HG03039 (cell line): ENCODE measurements around the gene TAF3.

Experiments
- ATAC-seq: cut with Tn5 transposase; IDR thresholded peaks from one replicate; pipeline ENCODE4 v1.9.1; 2021; ENCODE audit warnings: mild to moderate bottlenecking, moderate library complexity; ENCODE audit not compliant: unreplicated experiment

Gene TAF3

DNA sequence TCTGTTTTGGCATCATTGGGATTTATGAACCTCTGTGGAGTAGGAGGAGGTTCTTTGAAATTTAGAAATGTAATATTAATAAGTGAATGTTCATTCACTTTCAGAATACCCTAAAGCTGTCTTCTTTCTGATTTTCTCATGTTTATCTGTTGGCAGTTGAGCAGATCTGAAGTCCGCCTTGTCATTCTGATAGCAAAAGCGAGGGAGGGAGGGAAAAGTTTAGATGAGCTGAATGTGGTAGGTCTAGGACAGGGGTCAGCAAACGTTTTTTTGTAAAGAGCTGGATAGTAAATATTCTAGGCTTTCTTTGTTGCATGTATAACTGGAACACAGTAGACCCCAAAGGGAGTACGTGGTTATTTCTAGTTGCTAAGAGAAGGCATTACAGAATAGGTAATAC, 141.8 kb downstream of the TAF3 start:
- no peak for ATAC-seq

DNA sequence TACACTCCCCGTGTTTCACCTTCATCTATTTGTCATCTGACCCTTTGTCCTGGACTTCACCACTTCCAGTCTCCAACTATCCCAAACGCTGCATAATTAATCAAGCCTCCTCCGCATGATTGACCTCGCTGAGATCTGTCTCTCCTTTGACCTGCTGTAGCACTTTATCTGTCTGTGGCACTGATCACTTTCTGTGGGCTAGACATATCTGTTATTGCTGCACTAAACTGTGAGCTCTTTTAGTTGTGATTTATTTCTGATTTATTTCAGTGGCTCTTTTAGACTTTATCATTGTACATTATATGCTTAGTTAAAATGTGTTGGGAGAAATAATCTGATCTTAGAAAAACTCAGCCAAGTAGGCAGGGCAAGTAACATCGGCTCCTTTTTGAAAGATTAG, 144.3 kb downstream of the TAF3 start:
- no peak for ATAC-seq

DNA sequence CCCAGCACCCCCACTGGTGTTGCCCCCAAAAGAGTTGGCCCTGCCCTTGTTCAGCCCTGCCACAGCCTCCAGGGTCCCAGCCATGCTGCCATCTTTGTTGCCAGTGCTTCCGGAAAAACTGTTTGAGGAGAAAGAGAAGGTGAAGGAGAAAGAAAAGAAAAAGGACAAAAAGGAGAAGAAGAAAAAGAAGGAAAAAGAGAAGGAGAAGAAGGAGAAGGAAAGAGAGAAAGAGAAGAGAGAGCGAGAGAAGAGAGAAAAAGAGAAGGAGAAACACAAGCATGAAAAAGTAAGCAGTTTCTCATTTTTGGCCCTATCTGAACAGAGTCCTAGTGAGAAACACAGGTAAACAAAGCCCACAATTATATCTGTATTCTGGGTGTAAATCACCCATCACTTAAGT, 147.2 kb downstream of the TAF3 start:
- ATAC-seq, result no peak

DNA sequence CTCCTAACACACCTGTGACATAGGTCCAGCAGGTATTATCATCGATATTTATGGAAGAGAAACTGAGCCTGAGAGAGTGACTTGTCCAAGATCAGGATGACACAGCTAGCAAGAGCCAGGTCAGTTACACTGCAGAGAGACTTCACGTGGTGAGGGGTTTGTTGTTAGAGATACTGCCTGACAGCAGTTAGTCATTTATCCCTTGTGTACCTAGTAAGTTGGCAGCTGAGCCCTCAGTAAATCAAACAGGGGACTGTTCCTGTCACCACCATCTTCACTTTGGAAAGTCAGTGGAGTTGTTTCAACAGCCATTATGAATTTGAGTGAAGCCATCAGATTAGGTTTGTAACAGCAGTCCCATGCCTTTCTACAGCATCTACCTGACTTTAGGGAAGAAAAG, 148.7 kb downstream of the TAF3 start:
- ATAC-seq, result no peak

DNA sequence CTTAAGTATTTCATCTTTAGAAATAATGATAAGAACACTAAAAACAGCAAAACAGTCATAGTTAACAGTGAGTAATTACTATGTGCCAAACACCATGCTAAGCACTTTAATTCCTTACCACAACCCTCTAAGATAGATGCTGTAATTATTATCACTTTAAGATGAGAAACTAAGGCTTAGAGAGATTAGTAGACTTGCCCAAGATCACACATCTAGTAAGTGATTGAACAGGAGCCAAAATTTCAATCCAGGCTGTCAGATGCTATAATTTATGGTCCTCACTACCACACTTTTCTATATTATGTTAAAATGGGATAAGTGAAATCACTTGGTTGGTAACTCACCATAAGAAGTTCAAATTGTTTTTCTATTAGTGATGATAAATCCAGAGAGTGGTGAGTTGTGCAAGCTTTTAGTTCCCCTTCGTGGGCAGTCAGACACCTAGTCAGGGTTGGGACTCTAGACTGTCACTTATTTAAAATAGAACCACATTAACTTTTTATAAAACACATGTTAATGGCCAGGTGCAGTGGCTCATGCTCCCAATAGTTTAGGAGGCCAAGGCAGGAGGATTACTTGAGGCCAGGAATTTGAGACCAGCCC, 150.3 kb downstream of the TAF3 start:
- no peak for ATAC-seq

DNA sequence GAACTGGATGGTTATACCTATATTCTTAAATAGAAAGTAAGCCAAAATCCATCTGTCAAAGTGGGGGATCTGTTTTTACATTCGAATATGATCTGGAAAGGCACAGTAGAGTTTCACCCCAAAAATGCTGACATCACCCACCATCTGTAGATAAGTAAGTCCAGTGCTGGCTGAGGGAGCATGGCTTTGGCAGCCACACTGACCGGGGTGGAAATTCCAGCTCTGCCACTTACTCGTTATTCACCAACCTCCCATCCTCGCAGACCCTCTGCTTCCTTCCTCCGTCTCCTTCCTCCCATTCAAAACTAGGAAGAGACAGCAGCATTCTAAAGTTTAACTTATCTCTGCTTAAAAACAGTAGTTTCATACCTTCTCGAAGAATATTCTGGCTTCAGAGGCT, 151.3 kb downstream of the TAF3 start:
- ATAC-seq, result no peak

DNA sequence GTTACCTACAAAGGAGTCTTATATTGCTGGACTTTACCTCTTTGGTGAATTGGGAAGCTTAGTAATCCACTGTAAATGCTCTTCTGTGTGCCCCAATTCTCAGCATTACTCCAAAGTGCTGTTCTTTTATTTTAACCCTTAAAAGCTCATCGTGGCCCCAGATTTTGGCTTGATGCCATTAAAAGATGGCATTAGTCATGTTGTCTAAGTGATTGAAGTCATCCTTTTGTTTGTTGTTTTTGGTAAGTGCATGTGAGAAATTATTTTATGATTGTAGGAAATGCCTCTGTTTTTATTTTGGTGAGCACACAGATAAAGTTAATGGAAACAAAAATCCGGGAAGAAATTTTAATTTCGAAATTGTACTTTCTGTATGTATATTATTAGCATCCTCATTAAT, 153.6 kb downstream of the TAF3 start:
- ATAC-seq, result no peak

DNA sequence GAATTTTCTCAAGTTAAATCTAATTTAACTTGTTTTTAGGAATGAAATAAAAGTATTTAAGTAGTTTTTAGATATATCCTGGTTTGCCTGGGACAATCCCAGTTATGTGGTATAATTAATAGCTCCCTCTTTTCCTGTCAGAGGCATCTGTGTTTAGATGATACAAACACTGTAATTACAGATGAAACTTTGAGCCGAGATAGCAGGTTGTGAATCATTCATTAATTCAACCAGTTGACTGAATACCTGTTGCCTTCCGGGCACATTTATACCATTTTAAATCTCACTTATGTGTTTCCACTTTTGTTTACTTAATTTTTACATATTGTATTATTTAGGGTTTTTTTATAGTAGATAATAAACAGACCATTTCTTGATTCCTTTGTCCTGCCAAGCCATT, 154.1 kb downstream of the TAF3 start:
- no peak for ATAC-seq

DNA sequence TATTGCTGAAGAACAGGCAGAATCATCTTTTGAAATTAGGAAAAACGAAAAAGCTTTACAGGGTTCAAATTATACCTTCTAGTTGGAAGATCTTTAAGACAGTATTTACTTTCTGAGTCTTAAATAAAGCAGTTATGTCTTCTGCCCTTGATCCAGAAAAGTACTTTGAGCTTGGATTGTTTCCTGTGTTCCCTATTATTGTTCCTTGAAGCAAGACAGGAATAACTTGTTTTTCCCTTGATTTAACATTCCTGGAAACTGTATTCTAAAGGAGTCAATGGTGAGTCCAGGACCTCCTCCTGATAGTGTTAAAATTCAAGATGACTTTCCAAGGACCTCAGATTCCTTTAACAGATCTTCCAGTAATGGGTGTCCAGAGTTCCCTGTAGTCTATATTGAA, 161.9 kb downstream of the TAF3 start:
- ATAC-seq, result no peak

DNA sequence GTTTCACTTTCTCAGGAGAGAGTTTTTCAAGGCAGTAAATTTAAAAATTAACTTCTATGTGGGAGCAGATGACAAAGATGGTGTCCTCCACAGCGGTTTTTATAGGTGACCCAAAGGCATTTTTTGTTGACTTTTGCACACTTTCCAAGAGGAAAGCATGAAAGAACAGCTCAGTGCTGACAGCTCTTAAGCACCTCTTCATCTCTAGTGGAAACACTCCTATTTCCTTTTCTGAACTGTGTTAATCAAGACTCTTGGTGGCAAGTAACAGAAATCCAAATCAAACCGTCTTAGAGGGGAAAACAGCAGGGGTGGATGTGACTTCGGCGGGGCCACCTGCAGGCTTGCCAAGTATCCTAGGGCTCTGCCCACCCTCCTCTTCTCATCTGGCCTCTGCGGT, 164.4 kb downstream of the TAF3 start:
- ATAC-seq, result no peak

DNA sequence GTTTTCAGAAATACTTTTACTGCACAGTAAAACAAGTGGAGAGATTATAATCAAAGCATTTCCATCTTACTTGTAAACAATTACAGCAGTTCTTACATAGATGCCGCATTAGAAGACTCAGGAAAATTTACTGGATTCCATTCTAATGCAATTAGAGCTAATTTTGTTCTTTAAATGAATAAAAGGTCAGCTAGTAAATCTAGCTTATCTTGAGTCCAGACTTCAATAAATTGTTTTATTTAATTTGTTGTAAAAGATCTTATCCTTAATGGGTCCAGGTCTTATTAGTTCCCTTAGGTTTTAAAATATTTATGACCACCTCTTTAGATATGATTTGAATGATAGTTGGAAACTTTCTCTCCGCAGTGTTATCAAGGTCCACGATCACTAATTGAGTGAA, 166.0 kb downstream of the TAF3 start:
- no peak for ATAC-seq

DNA sequence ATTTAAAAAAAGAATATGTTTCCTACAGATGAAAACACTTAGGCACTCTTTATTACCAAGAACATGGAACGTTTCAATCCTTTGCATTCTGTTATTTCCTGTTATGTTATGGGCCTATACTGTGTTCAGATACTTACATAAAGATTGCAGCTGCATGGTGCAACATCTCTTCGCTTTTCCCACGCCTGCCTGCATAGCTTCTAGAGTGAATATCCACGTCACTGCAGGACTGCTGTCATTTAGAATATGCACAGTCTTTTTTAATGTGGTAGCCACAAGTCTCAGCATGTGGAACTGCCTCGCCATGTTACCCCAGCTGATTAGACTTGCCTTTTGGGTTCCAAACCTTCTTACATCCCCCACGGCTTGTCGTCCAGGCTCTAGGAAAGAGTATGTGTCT, 166.6 kb downstream of the TAF3 start:
- no peak for ATAC-seq

DNA sequence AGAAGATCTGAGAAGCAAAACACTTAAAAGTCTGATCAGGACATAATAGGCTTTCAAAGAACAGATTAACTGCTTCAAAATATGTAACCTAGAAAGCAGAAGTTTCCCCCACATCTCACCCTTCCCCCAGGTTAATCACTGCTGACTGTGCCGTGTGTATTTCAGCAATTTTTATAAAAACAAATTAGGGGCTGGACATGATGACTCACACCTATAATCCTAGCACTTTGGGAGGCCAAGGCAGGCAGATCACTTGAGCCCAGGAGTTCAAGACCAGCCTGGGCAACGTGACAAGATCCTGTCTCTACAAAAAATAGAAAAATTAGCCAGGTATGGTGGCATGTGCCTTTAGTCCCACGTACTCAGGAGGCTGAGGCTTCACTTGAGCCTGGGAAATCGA, 168.5 kb downstream of the TAF3 start:
- ATAC-seq, result no peak

DNA sequence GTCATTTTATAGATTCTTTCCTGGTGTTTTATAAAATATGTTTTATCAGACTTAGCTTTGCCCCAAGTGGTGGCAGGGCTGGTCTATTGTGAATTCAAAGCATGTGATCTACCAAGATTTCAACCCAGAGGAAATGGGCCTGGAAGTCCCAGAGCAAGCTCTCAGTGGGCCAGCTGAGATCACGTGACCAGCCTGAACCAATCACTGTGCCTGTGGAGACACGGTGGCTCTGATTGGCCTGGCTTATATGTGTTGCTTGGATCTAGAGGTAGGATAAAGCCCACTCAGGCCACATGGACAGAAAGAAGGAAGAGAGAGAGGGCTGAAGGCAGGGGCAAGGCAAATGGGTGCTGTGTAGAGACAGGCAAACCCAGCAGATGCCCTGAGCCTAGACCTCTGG, 170.7 kb downstream of the TAF3 start:
- ATAC-seq, result no peak

DNA sequence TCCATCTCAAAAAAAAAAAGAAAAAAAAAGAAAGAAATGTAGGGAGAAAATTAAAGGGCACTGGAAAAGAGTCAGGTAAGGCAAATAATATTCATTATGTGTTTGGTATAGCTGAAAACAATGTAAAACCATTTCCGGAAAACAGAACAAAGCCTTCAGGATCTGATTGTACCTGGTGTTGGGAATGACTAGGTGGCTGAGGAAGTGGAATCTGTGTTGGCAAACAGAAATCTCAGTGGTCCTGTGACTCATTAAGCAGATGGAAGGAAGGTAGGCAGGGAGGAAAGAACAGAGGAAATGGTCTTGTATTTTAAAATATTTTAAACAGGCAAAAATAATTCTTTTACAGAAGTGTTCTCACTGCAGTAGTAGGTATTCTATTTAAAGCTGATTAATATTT, 180.5 kb downstream of the TAF3 start:
- no peak for ATAC-seq

DNA sequence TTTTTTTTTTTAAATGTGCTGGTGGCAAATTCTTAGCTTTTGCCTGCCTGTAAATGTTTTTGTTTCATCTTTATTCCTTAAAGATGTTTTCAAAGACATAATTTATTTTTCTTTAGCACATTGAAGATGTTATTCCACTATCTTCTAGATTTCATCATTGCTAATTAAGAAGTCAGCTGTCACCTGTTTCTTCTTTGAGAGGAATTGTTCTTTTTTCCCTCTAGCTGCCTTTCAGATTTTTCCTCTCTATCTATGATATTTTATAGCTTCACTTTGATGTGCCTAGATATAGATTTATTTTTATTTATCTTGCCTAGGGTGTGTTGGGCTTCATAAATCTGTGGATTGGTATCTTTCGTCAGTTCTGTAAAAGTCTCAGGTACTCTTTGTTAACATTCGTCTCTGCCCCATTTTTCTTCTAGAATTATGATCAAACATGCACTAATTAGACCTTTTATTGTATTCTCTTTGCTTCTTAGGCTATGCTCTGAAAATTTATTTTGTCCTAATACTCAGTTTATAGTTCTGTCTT, 186.2 kb downstream of the TAF3 start:
- no peak for ATAC-seq

DNA sequence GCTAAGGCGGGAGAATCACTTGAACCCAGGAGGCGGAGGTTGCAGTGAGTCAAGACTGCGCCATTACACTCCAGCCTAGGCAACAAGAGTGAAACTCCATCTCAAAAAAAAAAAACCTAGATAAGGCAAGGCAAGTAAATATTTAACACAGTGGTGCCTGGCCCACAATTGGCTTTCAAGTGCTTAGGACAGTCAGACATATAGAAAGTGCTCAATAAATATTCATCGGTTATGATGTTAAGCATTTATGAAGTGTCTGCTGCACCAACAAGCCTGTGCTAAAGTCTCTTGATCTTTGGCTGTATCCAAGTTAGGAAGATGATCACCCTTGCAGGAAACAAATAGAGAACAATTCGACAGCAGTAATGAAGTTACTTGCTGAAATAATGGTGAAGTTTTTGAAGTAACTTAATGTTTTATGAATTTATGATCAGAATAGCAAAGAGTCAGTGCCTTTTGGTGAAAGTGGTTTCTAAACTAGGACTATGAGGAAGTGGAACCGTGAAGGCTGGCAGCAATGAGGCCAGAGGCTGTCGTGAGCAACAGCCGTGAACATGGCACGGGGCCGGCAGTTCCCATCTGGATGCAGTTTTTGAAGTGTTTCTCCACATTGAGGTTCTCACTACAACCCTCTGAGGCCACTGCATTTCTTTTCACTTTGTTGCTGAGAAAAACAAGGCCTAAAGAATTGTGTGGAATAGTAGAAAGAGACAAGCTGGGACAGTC, 188.1 kb downstream of the TAF3 start:
- ATAC-seq, result no peak

DNA sequence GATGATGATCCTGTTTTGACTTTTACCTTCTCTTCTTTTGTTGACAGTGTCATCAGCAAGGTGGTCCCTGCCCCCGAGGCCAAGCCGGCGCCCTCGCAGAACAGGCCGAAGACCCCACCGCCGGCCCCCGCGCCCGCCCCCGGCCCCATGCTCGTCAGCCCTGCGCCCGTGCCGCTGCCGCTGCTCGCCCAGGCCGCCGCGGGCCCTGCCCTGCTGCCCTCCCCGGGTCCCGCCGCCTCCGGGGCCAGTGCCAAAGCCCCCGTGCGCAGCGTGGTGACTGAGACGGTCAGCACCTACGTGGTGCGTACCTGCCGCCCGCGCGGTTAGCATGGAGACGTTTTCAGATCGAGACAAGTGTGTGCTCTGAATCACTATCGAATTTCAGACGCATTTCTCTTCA, 190.7 kb downstream of the TAF3 start:
- no peak for ATAC-seq

DNA sequence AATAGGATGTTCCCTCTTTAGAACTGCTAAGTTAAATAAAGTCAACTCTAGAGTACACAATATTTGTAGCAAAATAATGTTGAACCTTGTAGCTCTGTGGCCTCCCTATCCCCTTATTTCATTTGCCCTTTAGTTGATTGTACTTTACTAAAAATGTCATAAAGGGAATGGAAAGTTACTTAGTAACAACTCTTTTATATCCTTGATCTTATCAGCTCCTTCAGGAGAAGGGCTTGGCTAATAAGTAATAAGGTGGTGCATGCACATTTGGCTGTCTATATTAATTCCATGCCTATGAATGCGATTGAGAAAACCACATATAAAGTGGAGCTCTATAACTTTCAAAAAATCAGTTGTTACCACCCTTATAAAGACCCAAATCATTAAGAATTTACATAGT, 194.7 kb downstream of the TAF3 start:
- no peak for ATAC-seq

DNA sequence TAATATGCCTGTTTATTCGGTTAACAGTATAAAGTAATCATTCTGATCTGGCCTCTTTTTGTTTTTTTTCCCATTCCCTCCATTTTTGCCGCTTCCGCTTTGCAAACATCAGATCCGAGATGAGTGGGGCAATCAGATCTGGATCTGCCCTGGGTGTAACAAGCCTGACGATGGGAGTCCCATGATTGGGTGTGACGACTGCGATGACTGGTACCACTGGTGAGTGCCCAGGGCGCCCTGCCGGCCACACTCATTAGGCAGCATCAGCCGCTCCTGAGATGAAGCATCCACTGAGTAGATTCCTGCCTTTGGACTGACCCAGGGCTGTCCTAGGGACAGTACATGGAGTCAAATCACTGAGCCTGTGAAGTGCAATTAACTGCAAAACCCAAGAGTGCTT, 195.3 kb downstream of the TAF3 start:
- ATAC-seq, result no peak

DNA sequence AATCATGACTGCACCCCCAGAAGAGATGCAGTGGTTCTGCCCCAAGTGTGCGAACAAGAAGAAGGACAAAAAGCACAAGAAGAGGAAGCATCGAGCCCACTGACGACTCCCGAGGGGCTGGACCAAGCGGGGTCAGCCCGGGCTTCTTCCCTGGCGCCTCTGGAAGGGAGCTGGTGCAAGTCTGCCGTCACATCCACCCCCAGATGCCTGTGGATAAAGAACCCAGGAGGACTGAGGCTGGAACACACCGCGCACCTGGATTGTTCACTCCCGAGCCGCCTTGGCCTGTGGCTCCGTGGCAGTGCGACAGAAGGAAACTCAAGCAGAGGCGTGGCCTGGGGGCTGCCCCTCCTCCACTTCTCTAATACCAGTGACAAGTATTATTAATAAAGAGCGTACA, 196.3 kb downstream of the TAF3 start:
- no peak for ATAC-seq

DNA sequence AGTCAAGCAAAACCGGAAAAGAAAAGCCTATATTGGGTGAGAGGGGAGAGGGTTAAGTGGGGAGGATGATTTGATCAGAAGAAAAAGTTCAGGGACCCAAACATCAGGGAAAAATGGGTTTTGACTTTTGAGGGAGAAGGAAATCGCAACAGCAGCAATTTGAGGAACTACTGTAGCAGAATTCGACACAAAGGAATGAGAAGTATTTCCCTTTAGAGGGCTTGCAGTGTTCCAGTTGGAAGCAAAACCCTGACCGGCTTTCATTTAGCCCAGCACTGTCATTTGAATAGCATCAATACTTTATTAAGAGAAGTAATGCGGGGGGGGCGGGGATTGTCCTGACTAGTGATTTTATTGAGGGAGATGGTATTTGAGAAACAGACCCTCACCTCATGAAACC, 199.0 kb downstream of the TAF3 start:
- ATAC-seq, result no peak

DNA sequence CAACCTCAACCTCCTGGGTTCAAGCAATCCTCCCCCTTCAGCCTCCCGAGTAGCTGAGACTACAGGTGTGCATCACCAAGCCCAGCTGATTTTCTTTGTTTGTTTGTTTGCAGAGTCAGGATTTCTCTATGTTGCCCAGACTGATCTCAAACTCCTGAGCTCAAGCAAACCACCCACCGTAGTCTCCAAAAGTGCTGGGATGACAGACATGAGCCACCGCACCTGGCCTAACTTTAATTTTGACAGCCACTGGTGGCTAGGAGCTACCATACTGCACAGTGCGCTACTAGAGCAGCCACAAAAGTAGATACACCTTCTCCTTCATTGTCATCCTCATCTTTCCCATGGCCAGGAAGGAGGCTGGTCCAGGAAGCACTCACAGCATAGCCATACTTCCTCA, 205.0 kb downstream of the TAF3 start:
- ATAC-seq, result no peak
